NCI-H1048 (cell line): ENCODE results near the gene FAM20A.
A peak's percentile ranks its signal among the peaks of the same experiment; 100 is the strongest.
"Not testable (repeated sequence)": the region's sequence is repeated elsewhere in the genome, so short reads cannot be mapped to it uniquely, and the experiment has no call there.

Source experiments
- DNase-seq: peaks from one replicate; lab custom pipeline; 2025; lab: John Stamatoyannopoulos, UW

Gene FAM20A

GRCh38 chr17:68519911-68520310 is 81.3 kb downstream of the FAM20A start:
- DNase-seq = no peak

GRCh38 chr17:68519051-68519450 is 82.1 kb downstream of the FAM20A start:
- DNase-seq = not testable (repeated sequence)

- no peak for DNase-seq
Observed at GRCh38 chr17:68518063-68518815, 82.9 kb downstream of the FAM20A start.

GRCh38 chr17:68517605-68518004 is 83.6 kb downstream of the FAM20A start:
- DNase-seq = not testable (repeated sequence)

- DNase-seq = no peak
Observed at GRCh38 chr17:68516732-68517131, 84.4 kb downstream of the FAM20A start.

- DNase-seq = no peak
Observed at GRCh38 chr17:68514831-68515635, 86.1 kb downstream of the FAM20A start.

GRCh38 chr17:68513932-68514331 is 87.2 kb downstream of the FAM20A start:
- no peak for DNase-seq

GRCh38 chr17:68512960-68513474 is 88.2 kb downstream of the FAM20A start:
- no peak for DNase-seq

GRCh38 chr17:68512247-68512959 is 88.8 kb downstream of the FAM20A start, which contains the start of gene PRKAR1A:
Gene PRKAR1A, plus strand, starts transcription at chr17:68512430. Its CDS starts 2,970 bp downstream, at chr17:68515400.
- peak; percentile 84 for DNase-seq

- DNase-seq = no peak
Observed at GRCh38 chr17:68511671-68512246, 89.4 kb downstream of the FAM20A start.

- DNase-seq = no peak
Observed at GRCh38 chr17:68511254-68511670, 89.9 kb downstream of the FAM20A start.

GRCh38 chr17:68509141-68510057 is 91.8 kb downstream of the FAM20A start:
- DNase-seq = no peak

GRCh38 chr17:68507576-68507975 is 93.6 kb downstream of the FAM20A start:
- DNase-seq = no peak

GRCh38 chr17:68505951-68506350 is 95.2 kb downstream of the FAM20A start:
- DNase-seq = no peak

GRCh38 chr17:68501074-68501473 is 100.1 kb downstream of the FAM20A start:
- DNase-seq = no peak

GRCh38 chr17:68499587-68499986 is 101.6 kb downstream of the FAM20A start:
- DNase-seq = no peak

GRCh38 chr17:68498479-68499326 is 102.5 kb downstream of the FAM20A start:
- DNase-seq = no peak

- DNase-seq = no peak
Observed at GRCh38 chr17:68497885-68498319, 103.3 kb downstream of the FAM20A start.

- DNase-seq = no peak
Observed at GRCh38 chr17:68495081-68495480, 106.1 kb downstream of the FAM20A start.
